BLaER1 treated with 17β-estradiol and CSF1 and Interleukin-3, amounts not matched to agents 10 nM and 100 nM (cell line): ENCODE measurements around the gene AHSP.

ENCODE experiments used
- H3K27ac ChIP-seq, 11 experiments: shearing (Covaris generic); formaldehyde crosslinking; 2 replicates each; pipeline ENCODE4 v1.8.1; 2022
- H3K27me3 ChIP-seq, 11 experiments: shearing (Covaris generic); formaldehyde crosslinking; 2 replicates each; pipeline ENCODE4 v1.8.1; 2022
- H3K36me3 ChIP-seq, 11 experiments: shearing (Covaris generic); formaldehyde crosslinking; 2 replicates each; pipeline ENCODE4 v1.8.1; 2022
- H3K4me1 ChIP-seq, 10 experiments: shearing (Covaris generic); formaldehyde crosslinking; 2 replicates each; pipeline ENCODE4 v1.8.1; 2022
- H3K4me2 ChIP-seq, 11 experiments: shearing (Covaris generic); formaldehyde crosslinking; 2 replicates each; pipeline ENCODE4 v1.8.1; 2022
- H3K4me3 ChIP-seq, 10 experiments: shearing (Covaris generic); formaldehyde crosslinking; 2 replicates each; pipeline ENCODE4 v1.8.1; 2022
- H3K9ac ChIP-seq, 11 experiments: shearing (Covaris generic); formaldehyde crosslinking; 2 replicates each; pipeline ENCODE4 v1.8.1; 2022
- H3K9me3 ChIP-seq, 11 experiments: shearing (Covaris generic); formaldehyde crosslinking; replicated peaks in 1 of 11; 2 replicates each; pipeline ENCODE4 v1.8.1; 2022
- H4K20me1 ChIP-seq, 11 experiments: shearing (Covaris generic); formaldehyde crosslinking; 2 replicates each; pipeline ENCODE4 v1.8.1; 2022
- Cebpa-rat ChIP-seq, 11 experiments: shearing (Covaris generic); IDR thresholded peaks; 2 replicates each; pipeline ENCODE4 v1.8.1; 2022

The AHSP gene

DNA sequence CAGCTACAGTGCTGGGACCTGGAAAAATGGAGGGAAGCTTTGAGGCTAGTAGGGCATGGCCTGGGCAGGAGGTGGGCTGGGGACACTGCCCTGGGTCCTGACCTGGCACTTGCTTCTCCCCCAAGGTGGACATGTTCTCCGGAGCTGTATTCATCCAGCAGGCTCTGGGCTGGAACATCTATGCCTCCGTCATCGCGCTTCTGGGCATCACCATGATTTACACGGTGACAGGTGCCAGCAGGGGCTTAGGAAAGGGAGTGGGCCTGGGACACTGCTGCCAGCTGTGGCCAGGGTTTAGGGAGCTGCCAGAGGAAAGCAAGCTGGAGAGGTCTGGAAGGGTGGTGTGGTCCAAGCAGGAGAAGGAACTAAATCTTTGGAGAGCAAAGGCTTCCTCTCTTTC is 41.7 kb upstream of the AHSP start:
- Histone ChIP-seq H3K9ac (no peak overlapping the region), H3K9me3 (no peaks in the 10 kb centered on the region), H3K4me1 (peaks cover 25 to 51% (median 42%) of the 10 kb centered on the region in 10 experiments), H3K36me3 (peaks cover 0 to 20% (median 14%) of the 10 kb centered on the region in 11 experiments; a peak in 15 of 22 replicates), H4K20me1 (peaks cover 0 to 40% (median 7%) of the 10 kb centered on the region in 11 experiments; a peak in 9 of 22 replicates), H3K27ac (no peak overlapping the region), H3K27me3 (peaks cover 0 to 23% (median 8%) of the 10 kb centered on the region in 11 experiments; a peak in 11 of 22 replicates), H3K4me3 (no peak overlapping the region), H3K4me2 (peak overlapping the region in 6 of 11 experiments; percentile 91 to 100 (median 98); a peak in 8 of 22 replicates)
- no peak for TF ChIP-seq Cebpa-rat (IDR thresholded peaks at IDR 0.05)

- peak overlapping the region; percentile 38 to 71 (median 60); a peak in 21 of 22 replicates for H3K9ac ChIP-seq
- H3K9me3 ChIP-seq: no peaks in the 10 kb centered on the region
- H3K36me3 ChIP-seq: peaks cover 8 to 32% (median 23%) of the 10 kb centered on the region in 11 experiments
- peak overlapping the region in 1 of 11 experiments; percentile 23; a peak in 1 of 22 replicates for H3K27ac ChIP-seq
- no peak for TF ChIP-seq Cebpa-rat (IDR thresholded peaks at IDR 0.05)
- peak overlapping the region; percentile 91 to 100 (median 99) for H3K4me2 ChIP-seq
- H3K4me1 ChIP-seq: peaks cover 21 to 51% (median 40%) of the 10 kb centered on the region in 10 experiments
- peak overlapping the region; percentile 58 to 75 (median 66) for H3K4me3 ChIP-seq
- peaks cover 0 to 49% (median 7%) of the 10 kb centered on the region in 11 experiments; a peak in 9 of 22 replicates for H4K20me1 ChIP-seq
- H3K27me3 ChIP-seq: peaks cover 0 to 23% (median 8%) of the 10 kb centered on the region in 11 experiments; a peak in 11 of 22 replicates
Measured at GRCh38 chr16:31487071-31487719, 40.5 kb upstream of the AHSP start.

GRCh38 chr16:31487720-31488467 is 39.8 kb upstream of the AHSP start:
- Histone ChIP-seq H3K9ac (peak overlapping the region; percentile 38 to 71 (median 60); a peak in 21 of 22 replicates), H3K4me3 (peak overlapping the region; percentile 58 to 75 (median 66)), H3K4me2 (peak overlapping the region; percentile 91 to 100 (median 99)), H3K9me3 (no peaks in the 10 kb centered on the region), H4K20me1 (peaks cover 0 to 53% (median 7%) of the 10 kb centered on the region in 11 experiments; a peak in 9 of 22 replicates), H3K4me1 (peaks cover 21 to 51% (median 40%) of the 10 kb centered on the region in 10 experiments), H3K27ac (peak overlapping the region in 1 of 11 experiments; percentile 23; a peak in 1 of 22 replicates), H3K27me3 (peaks cover 0 to 23% (median 8%) of the 10 kb centered on the region in 11 experiments; a peak in 11 of 22 replicates), H3K36me3 (peaks cover 15 to 39% (median 30%) of the 10 kb centered on the region in 11 experiments)
- TF ChIP-seq Cebpa-rat (IDR thresholded peaks at IDR 0.05): no peak

- H3K36me3 ChIP-seq: peaks cover 23 to 47% (median 38%) of the 10 kb centered on the region in 11 experiments
- H3K27ac ChIP-seq: no peak overlapping the region
- peak overlapping the region; percentile 91 to 100 (median 99) for H3K4me2 ChIP-seq
- peaks cover 21 to 51% (median 40%) of the 10 kb centered on the region in 10 experiments for H3K4me1 ChIP-seq
- H3K27me3 ChIP-seq: peaks cover 0 to 23% (median 8%) of the 10 kb centered on the region in 11 experiments; a peak in 11 of 22 replicates
- peak overlapping the region in 6 of 11 experiments; percentile 38 to 69 (median 58); a peak in 8 of 22 replicates for H3K9ac ChIP-seq
- H3K9me3 ChIP-seq: no peaks in the 10 kb centered on the region
- peak overlapping the region; percentile 58 to 75 (median 66); a peak in 17 of 20 replicates for H3K4me3 ChIP-seq
- H4K20me1 ChIP-seq: peaks cover 0 to 61% (median 7%) of the 10 kb centered on the region in 11 experiments; a peak in 9 of 22 replicates
- TF ChIP-seq Cebpa-rat (IDR thresholded peaks at IDR 0.05): no peak
Measured at GRCh38 chr16:31488468-31489297, 39.0 kb upstream of the AHSP start.

DNA sequence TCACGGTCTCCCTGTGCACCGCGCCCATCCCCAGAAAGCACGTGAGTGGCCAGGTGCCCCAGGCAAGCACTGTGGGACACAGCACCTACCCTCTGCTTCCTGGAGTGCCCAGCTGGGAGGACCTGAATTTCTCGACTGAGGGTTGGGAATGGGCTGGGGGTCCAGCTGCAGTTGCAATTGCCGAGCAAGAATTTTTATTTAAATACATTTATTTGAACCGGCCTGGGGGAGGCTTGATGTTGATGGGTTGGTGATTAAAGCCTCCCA is 38.5 kb upstream of the AHSP start:
- peaks cover 0 to 23% (median 8%) of the 10 kb centered on the region in 11 experiments; a peak in 11 of 22 replicates for H3K27me3 ChIP-seq
- peaks cover 0 to 63% (median 7%) of the 10 kb centered on the region in 11 experiments; a peak in 9 of 22 replicates for H4K20me1 ChIP-seq
- H3K9ac ChIP-seq: no peak overlapping the region
- H3K4me2 ChIP-seq: no peak overlapping the region
- no peak for TF ChIP-seq Cebpa-rat (IDR thresholded peaks at IDR 0.05)
- H3K36me3 ChIP-seq: peaks cover 28 to 52% (median 44%) of the 10 kb centered on the region in 11 experiments
- H3K4me3 ChIP-seq: no peak overlapping the region
- no peaks in the 10 kb centered on the region for H3K9me3 ChIP-seq
- H3K4me1 ChIP-seq: peaks cover 21 to 51% (median 40%) of the 10 kb centered on the region in 10 experiments
- H3K27ac ChIP-seq: no peak overlapping the region

GRCh38 chr16:31489616-31490584 is 37.8 kb upstream of the AHSP start:
- peaks cover 34 to 59% (median 50%) of the 10 kb centered on the region in 11 experiments for H3K36me3 ChIP-seq
- H3K27ac ChIP-seq: no peak overlapping the region
- H3K4me1 ChIP-seq: peaks cover 15 to 47% (median 37%) of the 10 kb centered on the region in 10 experiments
- no peak overlapping the region for H3K4me3 ChIP-seq
- peaks cover 0 to 57% (median 7%) of the 10 kb centered on the region in 11 experiments; a peak in 9 of 22 replicates for H4K20me1 ChIP-seq
- peaks cover 0 to 23% (median 8%) of the 10 kb centered on the region in 11 experiments; a peak in 11 of 22 replicates for H3K27me3 ChIP-seq
- H3K9me3 ChIP-seq: no peaks in the 10 kb centered on the region
- H3K4me2 ChIP-seq: peak overlapping the region in 3 of 11 experiments; percentile 4 to 20 (median 20); a peak in 4 of 22 replicates
- TF ChIP-seq Cebpa-rat (IDR thresholded peaks at IDR 0.05): no peak
- H3K9ac ChIP-seq: peak overlapping the region in 1 of 11 experiments; percentile 22; a peak in 1 of 22 replicates

GRCh38 chr16:31491778-31492418 is 35.8 kb upstream of the AHSP start:
- H3K36me3 ChIP-seq: peaks cover 53 to 79% (median 70%) of the 10 kb centered on the region in 11 experiments
- no peak overlapping the region for H3K4me2 ChIP-seq
- TF ChIP-seq Cebpa-rat (IDR thresholded peaks at IDR 0.05): no peak
- H3K9ac ChIP-seq: no peak overlapping the region
- H3K27me3 ChIP-seq: peaks cover 0 to 12% (median 7%) of the 10 kb centered on the region in 11 experiments; a peak in 10 of 22 replicates
- peaks cover 12 to 35% (median 30%) of the 10 kb centered on the region in 10 experiments; a peak in 19 of 20 replicates for H3K4me1 ChIP-seq
- no peaks in the 10 kb centered on the region for H3K9me3 ChIP-seq
- no peak overlapping the region for H3K4me3 ChIP-seq
- no peak overlapping the region for H3K27ac ChIP-seq
- peaks cover 0 to 54% (median 9%) of the 10 kb centered on the region in 11 experiments; a peak in 9 of 22 replicates for H4K20me1 ChIP-seq
